IMR-90 (cell line): ENCODE results near the gene DAB1. TPM values are rescaled to one million over a fixed set of nuclear protein-coding genes. Genes with fewer than 3 reads are reported as not detected.

Experiments used
- ATAC-seq: fragments of 200-7000 bp; cut with Tn5 transposase; 2 replicates; pipeline ENCODE4 v1.9.1; 2020; ENCODE audit warnings: low read depth, mild to moderate bottlenecking, moderate library complexity
- BruUV-seq: library from RNA; stranded (reverse); fragments of 400-500 nt; replicated peaks from 2 replicates; lab custom pipeline; 2021; lab: Mats Ljungman, UMichigan
- CTCF ChIA-PET: fragments of 300-600 bp; formaldehyde crosslinking; extraction: SDS; loops from one replicate; lab custom pipeline; 2021; ENCODE audit warnings: antibody characterized with exemption; lab: Yijun Ruan, JAX
- POLR2A ChIA-PET: fragments of 300-600 bp; sonication (Branson Sonifier 250); formaldehyde crosslinking; loops from one replicate; lab custom pipeline; 2022; ENCODE audit warnings: antibody characterized with exemption; ENCODE audit not compliant: unreplicated experiment; lab: Charles Lee
- DNase-seq: peaks from one replicate; pipeline ENCODE4 v3.0.0; 2013
- H2AFZ ChIP-seq: replicated peaks from 2 replicates; pipeline ENCODE3; 2013; ENCODE audit warnings: low read length, mild to moderate bottlenecking; ENCODE audit not compliant: poor library complexity
- H2AK5ac ChIP-seq: 2 replicates; pipeline ENCODE4 v1.6.1; 2013; ENCODE audit warnings: low read depth, low read length, inconsistent platforms
- H2AK9ac ChIP-seq: replicated peaks from 2 replicates; pipeline ENCODE3; 2013; ENCODE audit warnings: mild to moderate bottlenecking, low read depth, low read length, moderate library complexity; ENCODE audit not compliant: poor library complexity
- H2BK120ac ChIP-seq: 2 replicates; pipeline ENCODE4 v1.6.1; 2013; ENCODE audit warnings: low read depth, low read length, inconsistent platforms
- H2BK15ac ChIP-seq: 3 replicates; pipeline ENCODE4 v1.6.1; 2013; ENCODE audit warnings: low read depth, low read length, inconsistent platforms
- H2BK20ac ChIP-seq: 2 replicates; pipeline ENCODE4 v1.6.1; 2013; ENCODE audit warnings: low read depth, mild to moderate bottlenecking, inconsistent platforms, low read length, moderate library complexity
- H2BK5ac ChIP-seq: 2 replicates; pipeline ENCODE4 v1.6.1; 2013; ENCODE audit warnings: mild to moderate bottlenecking, low read depth, low read length, inconsistent platforms; ENCODE audit not compliant: poor library complexity, severe bottlenecking
- H3K14ac ChIP-seq: replicated peaks from 2 replicates; pipeline ENCODE4 v1.6.1; 2013; ENCODE audit warnings: low read depth, low read length, inconsistent platforms
- H3K18ac ChIP-seq: 2 replicates; pipeline ENCODE4 v1.6.1; 2013; ENCODE audit warnings: low read depth, low read length, control low read depth
- H3K23ac ChIP-seq: 2 replicates; pipeline ENCODE4 v1.6.1; 2013; ENCODE audit warnings: low read depth, low read length, inconsistent platforms
- H3K27ac ChIP-seq: 2 replicates; pipeline ENCODE4 v1.5.1; 2013; ENCODE audit warnings: mild to moderate bottlenecking, control low read depth, low read length; ENCODE audit not compliant: insufficient read depth
- H3K27me3 ChIP-seq: 2 replicates; pipeline ENCODE4 v1.6.1; 2013; ENCODE audit warnings: low read length; ENCODE audit not compliant: control insufficient read depth, insufficient read depth
- H3K36me3 ChIP-seq: 2 replicates; pipeline ENCODE4 v1.6.1; 2013; ENCODE audit warnings: low read length, mixed read lengths; ENCODE audit not compliant: control insufficient read depth, insufficient read depth
- H3K4ac ChIP-seq: 2 replicates; pipeline ENCODE4 v1.6.1; 2013; ENCODE audit warnings: low read depth, low read length, inconsistent platforms
- H3K4me1 ChIP-seq: 2 replicates; pipeline ENCODE4 v1.6.1; 2013; ENCODE audit warnings: low read length, mixed read lengths; ENCODE audit not compliant: control insufficient read depth, insufficient read depth
- H3K4me2 ChIP-seq: 2 replicates; pipeline ENCODE4 v1.6.1; 2013; ENCODE audit warnings: low read depth, mild to moderate bottlenecking, control low read depth, low read length, moderate library complexity
- H3K4me3 ChIP-seq: 2 replicates; pipeline ENCODE4 v1.5.1; 2013; ENCODE audit warnings: low read depth, mild to moderate bottlenecking, control low read depth, low read length, moderate library complexity; ENCODE audit not compliant: insufficient read depth
- H3K56ac ChIP-seq: 2 replicates; pipeline ENCODE4 v1.6.1; 2013; ENCODE audit warnings: low read length, inconsistent platforms; ENCODE audit not compliant: insufficient read depth; ENCODE audit errors: extremely low read depth
- H3K79me1 ChIP-seq, 2 experiments: 2 replicates each; pipeline ENCODE4 v1.6.1; 2013; ENCODE audit warnings: low read length in 2 of 2, inconsistent platforms in 1 of 2, low read depth in 1 of 2
- H3K9ac ChIP-seq: 2 replicates; pipeline ENCODE4 v1.6.1; 2013; ENCODE audit warnings: low read depth, low read length, control low read depth
- H3K9me1 ChIP-seq: 2 replicates; pipeline ENCODE4 v1.6.1; 2013; ENCODE audit warnings: low read length, inconsistent platforms; ENCODE audit not compliant: insufficient read depth
- H3K9me3 ChIP-seq: 2 replicates; pipeline ENCODE4 v1.6.1; 2013; ENCODE audit warnings: low read length; ENCODE audit not compliant: control insufficient read depth, insufficient read depth
- H4K20me1 ChIP-seq: 2 replicates; pipeline ENCODE4 v1.6.1; 2013; ENCODE audit warnings: low read length, inconsistent platforms; ENCODE audit not compliant: insufficient read depth
- H4K5ac ChIP-seq: 2 replicates; pipeline ENCODE4 v1.6.1; 2013; ENCODE audit warnings: mild to moderate bottlenecking, low read depth, low read length, control low read depth
- H4K8ac ChIP-seq, 2 experiments: 2 replicates each; pipeline ENCODE4 v1.6.1; 2013; ENCODE audit warnings: low read depth in 2 of 2, low read length in 2 of 2, control low read depth in 1 of 2, inconsistent platforms in 1 of 2
- H4K91ac ChIP-seq: 2 replicates; pipeline ENCODE4 v1.6.1; 2013; ENCODE audit warnings: low read depth, low read length, inconsistent platforms; ENCODE audit not compliant: insufficient read depth
- BHLHE40 ChIP-seq: fragments of 150-350 bp; IDR thresholded peaks from 2 replicates; pipeline ENCODE4 v1.6.1; 2016; ENCODE audit warnings: mild to moderate bottlenecking, low read depth, low read length
- CEBPB ChIP-seq: IDR thresholded peaks from 2 replicates; pipeline ENCODE4 v1.6.1; 2012; ENCODE audit warnings: low read depth, low read length, improper control_type of control experiment
- CHD1 ChIP-seq: IDR thresholded peaks from 2 replicates; pipeline ENCODE4 v1.6.1; 2012; ENCODE audit warnings: low read depth, low read length, improper control_type of control experiment
- FOS ChIP-seq: fragments of 150-350 bp; IDR thresholded peaks from 2 replicates; pipeline ENCODE4 v1.6.1; 2016; ENCODE audit warnings: low read depth, low read length
- MAFK ChIP-seq: IDR thresholded peaks from 2 replicates; pipeline ENCODE4 v1.6.1; 2012; ENCODE audit warnings: low read depth, low read length, improper control_type of control experiment
- MAZ ChIP-seq: IDR thresholded peaks from 2 replicates; pipeline ENCODE4 v1.6.1; 2012; ENCODE audit warnings: low read depth, mild to moderate bottlenecking, low read length, improper control_type of control experiment, moderate library complexity, borderline replicate concordance
- MXI1 ChIP-seq: IDR thresholded peaks from 2 replicates; pipeline ENCODE4 v1.6.1; 2012; ENCODE audit warnings: low read depth, mild to moderate bottlenecking, low read length, moderate library complexity, borderline replicate concordance
- NFE2L2 ChIP-seq: fragments of 150-350 bp; IDR thresholded peaks from 2 replicates; pipeline ENCODE4 v1.6.1; 2016; ENCODE audit warnings: low read depth, mild to moderate bottlenecking, low read length
- POLR2A ChIP-seq: IDR thresholded peaks from 2 replicates; pipeline ENCODE4 v1.6.1; 2012; ENCODE audit warnings: mild to moderate bottlenecking, low read depth, low read length
- RAD21 ChIP-seq: IDR thresholded peaks from 2 replicates; pipeline ENCODE4 v1.6.1; 2012; ENCODE audit warnings: low read length, improper control_type of control experiment
- RCOR1 ChIP-seq: IDR thresholded peaks from 2 replicates; pipeline ENCODE4 v1.6.1; 2012; ENCODE audit warnings: mild to moderate bottlenecking, low read length, improper control_type of control experiment; ENCODE audit not compliant: insufficient replicate concordance
- RFX5 ChIP-seq: IDR thresholded peaks from 2 replicates; pipeline ENCODE4 v1.8.0; 2012; ENCODE audit warnings: low read depth, mild to moderate bottlenecking, low read length, moderate library complexity
- SMC3 ChIP-seq: fragments of 150-350 bp; IDR thresholded peaks from 2 replicates; pipeline ENCODE4 v1.6.1; 2016; ENCODE audit warnings: low read depth, mild to moderate bottlenecking, antibody characterized with exemption, low read length, moderate library complexity
- WGBS, 2 experiments: methylation state at CpG; one replicate each; pipeline versions ENCODE4 v1.1.5 to v1.1.7; 2013; ENCODE audit warnings: missing lambda C conversion rate in 2 of 2; ENCODE audit not compliant: insufficient read length in 1 of 2; ENCODE audit errors: extremely low coverage in 2 of 2; 5-methylcytosine and 5-hydroxymethylcytosine counted together
- dilution Hi-C: fragments of 300-500 bp; cut with HindIII; formaldehyde crosslinking; loops from one replicate; pipeline ENCODE4 v1.14.3; 2018; ENCODE audit warnings: low sequenced_read_pairs; ENCODE audit not compliant: unreplicated experiment
- in situ Hi-C: fragments of 300-500 bp; cut with MboI; formaldehyde crosslinking; loops from 3 replicates; pipeline ENCODE4 v1.14.3; 2019; ENCODE audit warnings: low sequenced_read_pairs, inconsistent platforms, mixed read lengths
- intact Hi-C: fragments of 100-400 bp; cut with micrococcal nuclease; formaldehyde crosslinking; loops from 2 replicates; pipeline ENCODE4 v1.10.0; 2022
- polyA plus RNA-seq, 3 experiments: library from polyadenylated mRNA; depleted of rRNA; stranded (reverse); fragments of >200 nt; gene quantifications; 2 replicates each; pipeline ENCODE4 v1.2.3, GENCODE V29; 2012; ENCODE audit warnings: low replicate concordance in 1 of 3
- total RNA-seq: library from RNA; depleted of rRNA; stranded (reverse); fragments of >200 nt; gene quantifications from 2 replicates; pipeline ENCODE4 v1.2.3, GENCODE V29; 2012
- TF ChIP-seq, protein P1 (sequence below): fragments of 150-350 bp; IDR thresholded peaks from 2 replicates; pipeline ENCODE4 v1.6.1; 2017; ENCODE audit warnings: mild to moderate bottlenecking, antibody characterized with exemption, low read length, low read depth
- TF ChIP-seq, protein P2 (sequence below): conservative IDR thresholded peaks from 2 replicates; pipeline ENCODE4 v1.5.1; 2012; ENCODE audit warnings: mild to moderate bottlenecking, low read depth, low read length, improper control_type of control experiment
- TF ChIP-seq, protein P3 (sequence below): fragments of 150-350 bp; IDR thresholded peaks from 2 replicates; pipeline ENCODE4 v1.6.1; 2016; ENCODE audit warnings: low read depth, mild to moderate bottlenecking, low read length, moderate library complexity, borderline replicate concordance

The DAB1 gene
- total and polyA plus RNA-seq, 2 of the 4 experiments (the other 2 are of a cell fraction) = 0.18 to 0.41 TPM

DNA sequence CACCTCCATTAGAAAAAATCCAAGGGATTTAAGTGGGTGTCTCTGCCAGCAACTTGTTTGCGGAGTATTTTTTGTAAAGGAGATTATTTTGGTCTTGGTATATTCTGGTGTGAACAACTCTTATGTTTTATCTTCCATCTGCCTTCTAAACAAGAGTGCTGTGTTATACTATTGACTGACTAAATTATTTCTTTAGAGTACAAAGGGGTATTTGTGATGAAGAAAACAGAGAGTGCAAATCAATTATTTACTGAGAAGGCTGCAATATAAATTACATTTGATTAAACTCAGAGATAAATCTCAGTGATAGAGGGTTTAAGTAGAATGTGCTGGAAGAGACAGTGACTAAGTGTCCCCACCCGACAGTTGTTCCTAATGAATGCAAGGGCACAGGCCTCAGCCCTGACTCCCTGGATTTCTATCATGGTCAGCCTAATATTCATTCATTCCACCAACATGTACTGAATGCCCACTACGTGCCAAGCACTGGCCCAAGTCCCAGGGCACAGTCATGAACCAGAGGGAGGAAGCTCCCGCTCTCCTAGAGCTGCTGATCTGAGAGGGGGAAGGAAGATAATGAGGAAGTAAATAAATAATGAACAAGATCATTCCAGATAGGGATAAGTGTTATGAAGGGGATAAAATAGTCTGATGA is 261.1 kb downstream of the DAB1 start:
- DNase-seq = no peak
- dilution Hi-C loops = no loop called here
- H4K91ac ChIP-seq = no peak overlapping the region

More for the DNA sequence above, 261.1 kb downstream of the DAB1 start:
- no peak overlapping the region for H3K23ac ChIP-seq
- no peaks in the 10 kb centered on the region for H3K4me1 ChIP-seq
- H2AK5ac ChIP-seq = no peak overlapping the region
- no peak overlapping the region for H2AK9ac ChIP-seq
- no peaks in the 10 kb centered on the region for H3K36me3 ChIP-seq
- no peak overlapping the region for H2BK120ac ChIP-seq
- no peaks in the 10 kb centered on the region for H3K9me1 ChIP-seq
- no CpG with 5 or more reads among the region's 4 CpGs for WGBS, 2 experiments
- no peak overlapping the region for H3K4ac ChIP-seq
- H3K27ac ChIP-seq = no peak overlapping the region
- no peak overlapping the region for H3K9ac ChIP-seq
- ATAC-seq = no peak
- H2BK20ac ChIP-seq = no peak overlapping the region
- ChIA-PET POLR2A (no interaction called here), CTCF (no interaction called here)
- no peak overlapping the region for H2BK5ac ChIP-seq
- BruUV-seq = no TSS peak
- no peak overlapping the region for H3K56ac ChIP-seq
- H2AFZ ChIP-seq = no peak overlapping the region
- intact Hi-C loops (no loop called here), in situ Hi-C loops (no loop called here)
- H4K20me1 ChIP-seq = no peaks in the 10 kb centered on the region
- no peak overlapping the region for H3K4me2 ChIP-seq
- H3K27me3 ChIP-seq = no peaks in the 10 kb centered on the region
- no peak overlapping the region for H4K8ac ChIP-seq
- TF ChIP-seq BHLHE40 (no peak), MAZ (no peak), MXI1 (no peak), RFX5 (no peak), FOS (no peak), CEBPB (no peak), CHD1 (no peak), NFE2L2 (no peak), MAFK (no peak), POLR2A (no peak), RCOR1 (no peak), SMC3 (no peak), RAD21 (no peak)
- TF ChIP-seq, protein P1, sequence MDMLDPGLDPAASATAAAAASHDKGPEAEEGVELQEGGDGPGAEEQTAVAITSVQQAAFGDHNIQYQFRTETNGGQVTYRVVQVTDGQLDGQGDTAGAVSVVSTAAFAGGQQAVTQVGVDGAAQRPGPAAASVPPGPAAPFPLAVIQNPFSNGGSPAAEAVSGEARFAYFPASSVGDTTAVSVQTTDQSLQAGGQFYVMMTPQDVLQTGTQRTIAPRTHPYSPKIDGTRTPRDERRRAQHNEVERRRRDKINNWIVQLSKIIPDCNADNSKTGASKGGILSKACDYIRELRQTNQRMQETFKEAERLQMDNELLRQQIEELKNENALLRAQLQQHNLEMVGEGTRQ = no peak
- TF ChIP-seq, protein P2, sequence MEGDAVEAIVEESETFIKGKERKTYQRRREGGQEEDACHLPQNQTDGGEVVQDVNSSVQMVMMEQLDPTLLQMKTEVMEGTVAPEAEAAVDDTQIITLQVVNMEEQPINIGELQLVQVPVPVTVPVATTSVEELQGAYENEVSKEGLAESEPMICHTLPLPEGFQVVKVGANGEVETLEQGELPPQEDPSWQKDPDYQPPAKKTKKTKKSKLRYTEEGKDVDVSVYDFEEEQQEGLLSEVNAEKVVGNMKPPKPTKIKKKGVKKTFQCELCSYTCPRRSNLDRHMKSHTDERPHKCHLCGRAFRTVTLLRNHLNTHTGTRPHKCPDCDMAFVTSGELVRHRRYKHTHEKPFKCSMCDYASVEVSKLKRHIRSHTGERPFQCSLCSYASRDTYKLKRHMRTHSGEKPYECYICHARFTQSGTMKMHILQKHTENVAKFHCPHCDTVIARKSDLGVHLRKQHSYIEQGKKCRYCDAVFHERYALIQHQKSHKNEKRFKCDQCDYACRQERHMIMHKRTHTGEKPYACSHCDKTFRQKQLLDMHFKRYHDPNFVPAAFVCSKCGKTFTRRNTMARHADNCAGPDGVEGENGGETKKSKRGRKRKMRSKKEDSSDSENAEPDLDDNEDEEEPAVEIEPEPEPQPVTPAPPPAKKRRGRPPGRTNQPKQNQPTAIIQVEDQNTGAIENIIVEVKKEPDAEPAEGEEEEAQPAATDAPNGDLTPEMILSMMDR = no peak
- TF ChIP-seq, protein P3, sequence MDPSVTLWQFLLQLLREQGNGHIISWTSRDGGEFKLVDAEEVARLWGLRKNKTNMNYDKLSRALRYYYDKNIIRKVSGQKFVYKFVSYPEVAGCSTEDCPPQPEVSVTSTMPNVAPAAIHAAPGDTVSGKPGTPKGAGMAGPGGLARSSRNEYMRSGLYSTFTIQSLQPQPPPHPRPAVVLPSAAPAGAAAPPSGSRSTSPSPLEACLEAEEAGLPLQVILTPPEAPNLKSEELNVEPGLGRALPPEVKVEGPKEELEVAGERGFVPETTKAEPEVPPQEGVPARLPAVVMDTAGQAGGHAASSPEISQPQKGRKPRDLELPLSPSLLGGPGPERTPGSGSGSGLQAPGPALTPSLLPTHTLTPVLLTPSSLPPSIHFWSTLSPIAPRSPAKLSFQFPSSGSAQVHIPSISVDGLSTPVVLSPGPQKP = no peak
- no peak overlapping the region for H3K14ac ChIP-seq
- no peaks in the 10 kb centered on the region for H3K9me3 ChIP-seq
- H4K5ac ChIP-seq = no peak overlapping the region
- H3K4me3 ChIP-seq = no peak overlapping the region
- no peak overlapping the region for H3K18ac ChIP-seq
- H3K79me1 ChIP-seq = no peaks in the 10 kb centered on the region
- no peak overlapping the region for H2BK15ac ChIP-seq
